ENCODE results near the gene LTC4S.

LTC4S gene

GRCh38 chr5:179791881-179792611 lies 1.7 kb upstream of the LTC4S start:
- intact Hi-C loops (cut with DNase I): no loop called here
- peak in 3 of 42 donors; percentile 26 to 51 (median 39) for DNase-seq

- intact Hi-C loops (cut with DNase I): no loop called here
- DNase-seq: peak in 4 of 42 donors; percentile 26 to 56 (median 34)
Observed at GRCh38 chr5:179792612-179793467, 946 bp upstream of the LTC4S start.

GRCh38 chr5:179794171-179794570 lies 385 bp downstream of the LTC4S start:
- intact Hi-C loops (cut with DNase I): no loop called here
- DNase-seq: no peak

GRCh38 chr5:179794575-179794974 lies 789 bp downstream of the LTC4S start:
- DNase-seq: no peak
- intact Hi-C loops (cut with DNase I): no loop called here

- peak in 1 of 42 donors; percentile 33 for DNase-seq
- intact Hi-C loops (cut with DNase I): no loop called here
Observed at GRCh38 chr5:179795049-179795862, 1.5 kb downstream of the LTC4S start.

- peak in 38 of 42 donors; percentile 62 to 89 (median 80) for DNase-seq
- intact Hi-C loops (cut with DNase I): no loop called here
Observed at GRCh38 chr5:179795863-179796833, 2.4 kb downstream of the LTC4S start.

- no peak for DNase-seq
- intact Hi-C loops (cut with DNase I): no loop called here
Observed at GRCh38 chr5:179796877-179797608, 3.3 kb downstream of the LTC4S start.

GRCh38 chr5:179797741-179798140 lies 4.0 kb downstream of the LTC4S start:
- intact Hi-C loops (cut with DNase I): no loop called here
- DNase-seq: no peak

GRCh38 chr5:179798144-179798770 lies 4.5 kb downstream of the LTC4S start:
- DNase-seq: no peak
- intact Hi-C loops (cut with DNase I): no loop called here

- DNase-seq: peak in 1 of 42 donors; percentile 22
- intact Hi-C loops (cut with DNase I): no loop called here
Observed at GRCh38 chr5:179798771-179799643, 5.2 kb downstream of the LTC4S start.

- intact Hi-C loops (cut with DNase I): no loop called here
- no peak for DNase-seq
Observed at GRCh38 chr5:179799644-179799973, 5.8 kb downstream of the LTC4S start.

GRCh38 chr5:179800071-179800695 lies 6.4 kb downstream of the LTC4S start:
- DNase-seq: no peak
- intact Hi-C loops (cut with DNase I): no loop called here

- DNase-seq: no peak
- intact Hi-C loops (cut with DNase I): no loop called here
Observed at GRCh38 chr5:179800696-179801201, 7.0 kb downstream of the LTC4S start.

- DNase-seq: peak in 33 of 42 donors; percentile 46 to 88 (median 67)
- intact Hi-C loops (cut with DNase I): no loop called here
Observed at GRCh38 chr5:179801304-179802206, 7.8 kb downstream of the LTC4S start.
